A673 (cell line): Measurements from ENCODE around the gene COBL.

Experiments used
- CTCF ChIP-seq: fragments of 300-800, 200-600 bp; sonication (generic); conservative IDR thresholded peaks from 2 replicates; pipeline ENCODE4 v1.5.1; 2017; ENCODE audit warnings: low read depth, mild to moderate bottlenecking, antibody characterized with exemption, low read length, moderate library complexity, mixed read lengths
- EZH2 ChIP-seq: fragments of 200-600 bp; sonication (generic); IDR thresholded peaks from 2 replicates; pipeline ENCODE4 v1.6.1; 2017; ENCODE audit warnings: borderline replicate concordance, low read depth, mild to moderate bottlenecking, mixed read lengths, antibody characterized with exemption, low read length; ENCODE audit not compliant: poor library complexity, severe bottlenecking

GRCh38 chr7:51080216-51080615, 236.4 kb downstream of the COBL start:
- TF ChIP-seq CTCF, result no peak
- no peak for TF ChIP-seq EZH2
